Measurements from ENCODE around the gene DMPK. TPM values are rescaled to one million over a fixed set of nuclear protein-coding genes. Genes with fewer than 3 reads are reported as not detected.

Gene DMPK
- total and polyA plus RNA-seq, 9 of the 15 experiments (the other 6 are each of a cell fraction or from before 2014, with no cell fraction given) = 0.24 to 31.3 (median 7.3) TPM

GRCh38 chr19:45730368-45731288, 51.7 kb downstream of the DMPK start, which contains the start of gene FBXO46 (continued):
- TF ChIP-seq E4F1 (CRISPR knock-in tag; IDR thresholded peaks at IDR 0.05; ENCODE audit: borderline replicate concordance) (no peak), LCOR (CRISPR knock-in tag; IDR thresholded peaks at IDR 0.05) (peak; percentile 89), MXD1 (CRISPR knock-in tag; IDR thresholded peaks at IDR 0.05; ENCODE audit: borderline replicate concordance, poor library complexity, severe bottlenecking) (no peak), SRSF9 (IDR thresholded peaks at IDR 0.05; ENCODE audit: borderline replicate concordance, low read depth, low read length) (no peak), ZNF695 (CRISPR knock-in tag; IDR thresholded peaks at IDR 0.05) (no peak), ZNF24 (IDR thresholded peaks at IDR 0.05) (no peak), TCFL5 (CRISPR knock-in tag; conservative IDR thresholded peaks at IDR 0.05) (no peak), ZNF668 (CRISPR knock-in tag; IDR thresholded peaks at IDR 0.05) (no peak), GABPB1 (CRISPR knock-in tag; IDR thresholded peaks at IDR 0.05) (peak; percentile 88), FOXJ3 (CRISPR knock-in tag; IDR thresholded peaks at IDR 0.05) (no peak), ZBTB40 (IDR thresholded peaks at IDR 0.05) (peak; percentile 84), ZBTB40 (CRISPR knock-in tag; IDR thresholded peaks at IDR 0.05) (no peak), TRIM28 (IDR thresholded peaks at IDR 0.05) (no peak), RBBP5 (IDR thresholded peaks at IDR 0.05; ENCODE audit: borderline replicate concordance, insufficient read depth, low read length, poor library complexity, severe bottlenecking) (peak; percentile 55), RFX7 (CRISPR knock-in tag; IDR thresholded peaks at IDR 0.05) (no peak), ZNF589 (CRISPR knock-in tag; IDR thresholded peaks at IDR 0.05; ENCODE audit: low read depth) (no peak)

Measured in K562 (cell line).